Endothelial cell of umbilical vein (primary cell): ENCODE data around the gene NHLRC4. TPM values are rescaled to one million over a fixed set of nuclear protein-coding genes. Genes with fewer than 3 reads are reported as not detected.
A peak's percentile ranks its signal among the peaks of the same experiment; 100 is the strongest.

Experiments used
- BruUV-seq: library from RNA; stranded (reverse); fragments of 400-500 nt; replicated peaks from 2 replicates; lab custom pipeline; 2021; lab: Mats Ljungman, UMichigan
- CTCF ChIA-PET: fragments of 300-600, 350-600 bp; sonication (Branson Sonifier 250); formaldehyde crosslinking; loops from one replicate; lab custom pipeline; 2021; ENCODE audit warnings: antibody characterized with exemption, inconsistent platforms; lab: Charles Lee
- POLR2A ChIA-PET: fragments of 300-600, 350-600 bp; sonication (Branson Sonifier 250); formaldehyde crosslinking; loops from one replicate; lab custom pipeline; 2021; ENCODE audit warnings: antibody characterized with exemption, inconsistent platforms; lab: Charles Lee
- DNase-seq: peaks from one replicate; pipeline ENCODE4 v3.0.0-alpha.2; 2011; ENCODE audit warnings: low read depth, low spot score
- FAIRE-seq: peaks from 2 replicates; lab custom pipeline; 2011; peaks lifted over from hg19 to GRCh38; lab: Jason Lieb, UNC
- H2AFZ ChIP-seq: 2 replicates; pipeline ENCODE4 v1.6.0; 2012; ENCODE audit warnings: low read depth, low read length, control low read depth, inconsistent platforms
- H3K27ac ChIP-seq: 2 replicates; pipeline ENCODE4 v1.5.1; 2011; ENCODE audit warnings: low read depth, mild to moderate bottlenecking, control low read depth, low read length, moderate library complexity; ENCODE audit not compliant: insufficient read depth
- H3K27me3 ChIP-seq, 2 experiments: 2 replicates each; pipeline versions ENCODE4 v1.6.0 to v1.6.1; 2011; ENCODE audit warnings: low read length in 2 of 2, mixed read lengths in 1 of 2; ENCODE audit not compliant: control insufficient read depth in 2 of 2, insufficient read depth in 2 of 2
- H3K36me3 ChIP-seq, 2 experiments: 2 replicates in 1 of 2; 3 replicates in 1 of 2; pipeline ENCODE4 v1.5.1; 2011; ENCODE audit warnings: low read length in 2 of 2, mild to moderate bottlenecking in 1 of 2, moderate library complexity in 1 of 2; ENCODE audit not compliant: control insufficient read depth in 2 of 2, insufficient read depth in 2 of 2; ENCODE audit errors: extremely low read depth in 1 of 2
- H3K4me1 ChIP-seq: 3 replicates; pipeline ENCODE4 v1.5.1; 2011; ENCODE audit warnings: mild to moderate bottlenecking, low read length; ENCODE audit not compliant: control insufficient read depth, insufficient read depth; ENCODE audit errors: extremely low read depth
- H3K4me2 ChIP-seq: 2 replicates; pipeline ENCODE4 v1.6.1; 2011; ENCODE audit warnings: low read length, control low read depth, mixed read lengths; ENCODE audit not compliant: insufficient read depth
- H3K4me3 ChIP-seq, 3 experiments: fragments of 200-600 bp in 1 of 3; sonication (generic), shearing (Covaris generic) in 1 of 3; replicated peaks in 1 of 3; 2 replicates each; pipeline ENCODE4 v1.5.1; 2011 to 2016; ENCODE audit warnings: control low read depth in 3 of 3, low read length in 3 of 3, mild to moderate bottlenecking in 2 of 3, inconsistent platforms in 1 of 3, low read depth in 1 of 3, moderate library complexity in 1 of 3; ENCODE audit not compliant: insufficient read depth in 1 of 3
- H3K79me2 ChIP-seq: 2 replicates; pipeline ENCODE4 v1.6.0; 2012; ENCODE audit warnings: low read length, inconsistent platforms; ENCODE audit not compliant: control insufficient read depth, insufficient read depth
- H3K9ac ChIP-seq: replicated peaks from 2 replicates; pipeline ENCODE3; 2011; ENCODE audit warnings: low read length, control low read depth; ENCODE audit not compliant: insufficient read depth; ENCODE audit errors: extremely low read depth
- H3K9me1 ChIP-seq: replicated peaks from 3 replicates; pipeline ENCODE4 v1.6.0; 2011; ENCODE audit warnings: mild to moderate bottlenecking, low read length; ENCODE audit not compliant: control insufficient read depth, insufficient read depth; ENCODE audit errors: extremely low read depth
- H3K9me3 ChIP-seq: replicated peaks from 2 replicates; pipeline ENCODE4 v1.5.1; 2012; ENCODE audit warnings: low read length, inconsistent platforms; ENCODE audit not compliant: control insufficient read depth, insufficient read depth
- H4K20me1 ChIP-seq: replicated peaks from 2 replicates; pipeline ENCODE3; 2011; ENCODE audit warnings: mild to moderate bottlenecking, low read length; ENCODE audit not compliant: control insufficient read depth, insufficient read depth; ENCODE audit errors: extremely low read depth
- CTCF ChIP-seq, 2 donors: IDR thresholded peaks; 1 replicate in 1 of 2; 2 replicates in 1 of 2; pipeline ENCODE4 v1.5.1; 2011; ENCODE audit warnings: low read length in 2 of 2, mild to moderate bottlenecking in 2 of 2, moderate library complexity in 2 of 2, control low read depth in 1 of 2, inconsistent platforms in 1 of 2, low read depth in 1 of 2; ENCODE audit not compliant: insufficient read depth in 1 of 2; ENCODE audit errors: extremely low read depth in 1 of 2
- JUN ChIP-seq: IDR thresholded peaks from 2 replicates; pipeline ENCODE4 v1.6.1; 2011; ENCODE audit warnings: borderline replicate concordance, low read depth; ENCODE audit not compliant: insufficient read length, insufficient read depth
- dilution Hi-C: fragments of 300-500 bp; cut with MboI; formaldehyde crosslinking; loops from one replicate; pipeline ENCODE4 v1.15.0; 2019; ENCODE audit warnings: low sequenced_read_pairs; ENCODE audit not compliant: extremely low pct_ligation_motif_present
- intact Hi-C: fragments of 100-400 bp; cut with micrococcal nuclease; formaldehyde crosslinking; loops from one replicate; pipeline ENCODE4 v1.10.0; 2022
- polyA plus RNA-seq, 4 experiments: library from polyadenylated mRNA; depleted of rRNA in 3 of 4; stranded (reverse) in 3 of 4; unstranded in 1 of 4; fragments of >200 nt; gene quantifications; 2 replicates each; pipeline versions ENCODE4 v1.2.1 to v1.2.3, GENCODE V29; 2011 to 2012; ENCODE audit warnings: missing spikeins in 1 of 4
- total RNA-seq: library from RNA; stranded (reverse); gene quantifications from 2 replicates; pipeline ENCODE4 v1.2.3, GENCODE V29; 2021

NHLRC4 gene
- total and polyA plus RNA-seq, 2 donors (not counting 3 experiments of a cell fraction or from before 2014, with no cell fraction given), result 0.73 to 0.94 TPM

GRCh38 chr16:521381-522210 is 45.2 kb upstream of the NHLRC4 start:
- TF ChIP-seq JUN (no peak), CTCF (IDR thresholded peaks at IDR 0.05; ENCODE audit: extremely low read depth in 1 of 2, insufficient read depth in 1 of 2, low read depth in 1 of 2, low read length in 2 of 2) (peak in 1 of 2 donors; percentile 14)
- peaks cover 18% of the 10 kb centered on the region for H3K4me1 ChIP-seq
- H3K9me3 ChIP-seq, result no peaks in the 10 kb centered on the region
- FAIRE-seq, result no peak
- dilution Hi-C loops, result no loop called here
- H3K79me2 ChIP-seq, result peaks cover 7% of the 10 kb centered on the region
- BruUV-seq, result TSS peak; percentile 45
- peaks cover 0 to 17% of the 10 kb centered on the region in 2 experiments for H3K36me3 ChIP-seq
- H2AFZ ChIP-seq, result no peak overlapping the region
- H3K4me2 ChIP-seq, result no peak overlapping the region
- H3K9ac ChIP-seq, result no peak overlapping the region
- no peaks in the 10 kb centered on the region for H3K27me3 ChIP-seq
- H3K27ac ChIP-seq, result no peak overlapping the region
- DNase-seq, result no peak
- POLR2A ChIA-PET, result interaction anchor here (0.5 kb wide), 1 partner anchor 119 kb away, joined by 3 read pairs; no protein-coding TSS in a partner anchor
- intact Hi-C loops, result no loop called here
- CTCF ChIA-PET, result no interaction called here
- no peaks in the 10 kb centered on the region for H4K20me1 ChIP-seq
- H3K9me1 ChIP-seq, result no peaks in the 10 kb centered on the region
- H3K4me3 ChIP-seq, result no peak overlapping the region
